Mesodermal cell (in vitro differentiated cells): Measurements from ENCODE around the gene CLN6.
"Not testable (repeated sequence)": the region's sequence is repeated elsewhere in the genome, so short reads cannot be mapped to it uniquely, and the experiment has no call there.

Experiments used
- H3K27ac ChIP-seq: 2 replicates; pipeline ENCODE4 v1.7.0; 2013; ENCODE audit warnings: mild to moderate bottlenecking, low read depth, low read length, moderate library complexity; ENCODE audit not compliant: severe bottlenecking
- H3K36me3 ChIP-seq: 2 replicates; pipeline ENCODE4 v1.7.1; 2013; ENCODE audit warnings: mild to moderate bottlenecking, low read length, moderate library complexity; ENCODE audit not compliant: control insufficient read depth, insufficient read depth
- H3K4me1 ChIP-seq: one replicate; pipeline ENCODE4 v1.7.1; 2013; ENCODE audit warnings: mild to moderate bottlenecking, low read length; ENCODE audit not compliant: insufficient read depth, control insufficient read depth, poor library complexity, severe bottlenecking
- H3K4me3 ChIP-seq: 2 replicates; pipeline ENCODE4 v1.7.0; 2013; ENCODE audit warnings: low read length, control low read depth, mild to moderate bottlenecking; ENCODE audit not compliant: insufficient read depth, poor library complexity, severe bottlenecking; ENCODE audit errors: extremely low read depth
- H3K9me3 ChIP-seq: 2 replicates; pipeline ENCODE4 v1.7.1; 2013; ENCODE audit warnings: mild to moderate bottlenecking, low read length, moderate library complexity; ENCODE audit not compliant: control insufficient read depth
- WGBS, 2 experiments: methylation state at CpG; one replicate each; pipeline ENCODE4 v1.1.5; 2013; ENCODE audit warnings: missing lambda C conversion rate in 2 of 2; ENCODE audit not compliant: insufficient coverage in 2 of 2; 5-methylcytosine and 5-hydroxymethylcytosine counted together

The CLN6 gene

DNA sequence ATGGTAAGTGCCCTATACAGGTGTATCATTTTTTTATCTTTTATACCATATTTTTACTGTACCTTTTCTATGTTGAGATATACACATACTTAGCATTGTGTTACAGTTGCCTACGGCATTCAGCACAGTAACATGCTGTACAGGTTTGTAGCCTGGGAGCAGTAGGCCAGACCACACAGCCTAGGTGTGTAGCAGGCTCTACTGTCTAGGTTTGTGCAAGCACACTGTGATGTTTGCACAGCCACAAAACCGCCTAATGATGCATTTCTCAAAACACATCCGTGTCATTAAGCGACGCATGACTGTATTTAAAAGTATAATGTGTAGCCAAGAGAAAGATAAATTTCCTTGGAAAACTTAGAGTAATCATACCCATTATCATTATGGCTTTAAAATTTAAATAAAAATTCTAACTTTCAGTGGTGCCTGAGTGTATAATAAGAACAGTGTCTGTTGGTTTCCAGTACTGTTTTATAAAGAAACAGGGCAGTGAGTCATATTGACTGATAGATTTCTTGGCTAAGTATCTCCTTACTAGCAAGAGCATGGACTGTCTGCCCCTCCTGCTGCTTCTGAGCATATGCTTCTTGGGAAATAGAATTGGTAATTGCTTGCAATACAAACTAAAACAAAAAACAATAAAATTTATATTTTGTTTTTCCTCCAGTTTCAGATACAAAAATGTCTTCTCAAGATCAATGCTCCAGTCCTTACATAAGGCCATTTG lies 42.7 kb downstream of the CLN6 start:
- Histone ChIP-seq H3K4me3 (no peak overlapping the region), H3K9me3 (no peaks in the 10 kb centered on the region), H3K36me3 (peaks cover 59% of the 10 kb centered on the region), H3K27ac (no peak overlapping the region), H3K4me1 (no peaks in the 10 kb centered on the region)
- WGBS, 2 experiments: 100% methylated on average over 1 of the region's 5 CpGs; no CpG with 5 or more reads in 1 of the 2 experiments

GRCh38 chr15:68184616-68185480 lies 44.7 kb downstream of the CLN6 start:
- peaks cover 79% of the 10 kb centered on the region for H3K36me3 ChIP-seq
- 99 to 100% methylated on average over 3 of the region's 5 CpGs for WGBS, 2 experiments

DNA sequence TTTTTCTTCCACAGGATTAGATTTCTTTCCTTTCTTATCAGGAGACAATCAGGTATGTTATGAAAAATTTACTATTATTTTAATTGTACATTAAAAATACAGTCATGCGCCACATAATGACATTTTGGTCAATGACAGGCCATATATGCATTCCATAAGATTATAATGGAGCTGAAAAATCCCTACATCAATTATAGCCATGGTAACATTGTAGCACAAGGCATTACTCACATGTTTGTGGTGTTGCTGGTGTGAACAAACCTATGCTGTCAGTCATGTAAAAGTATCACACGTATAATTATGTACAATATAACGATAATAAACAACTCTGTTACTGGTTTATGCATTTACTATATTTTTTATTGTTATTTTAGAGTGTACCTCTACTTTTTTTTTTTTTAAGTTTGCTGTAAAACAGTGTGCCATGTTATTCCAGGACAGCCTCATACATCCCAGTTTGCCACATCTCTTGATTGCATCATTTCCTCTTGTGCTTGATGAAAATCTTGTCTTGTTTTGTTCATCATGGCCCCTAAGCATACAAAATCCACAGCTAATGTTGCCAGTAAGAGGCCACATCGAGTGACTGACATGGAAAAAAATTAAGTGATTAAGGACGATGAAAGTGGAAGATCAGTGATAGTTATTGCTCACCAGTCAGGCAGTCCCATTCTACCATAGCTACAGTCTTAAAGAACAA lies 45.8 kb downstream of the CLN6 start:
- WGBS, 2 experiments: no CpG with 5 or more reads among the region's 5 CpGs
- Histone ChIP-seq H3K4me3 (no peak overlapping the region), H3K9me3 (no peaks in the 10 kb centered on the region), H3K27ac (no peak overlapping the region), H3K4me1 (no peaks in the 10 kb centered on the region), H3K36me3 (peaks cover 73% of the 10 kb centered on the region)

More at GRCh38 chr15:68184616-68185480, 44.7 kb downstream of the CLN6 start:
- H3K4me1 ChIP-seq: no peaks in the 10 kb centered on the region
- no peaks in the 10 kb centered on the region for H3K9me3 ChIP-seq
- H3K27ac ChIP-seq: no peak overlapping the region
- no peak overlapping the region for H3K4me3 ChIP-seq

GRCh38 chr15:68177742-68178141 lies 51.8 kb downstream of the CLN6 start:
- peaks cover 59% of the 10 kb centered on the region for H3K36me3 ChIP-seq
- no peaks in the 10 kb centered on the region for H3K9me3 ChIP-seq
- H3K27ac ChIP-seq: no peak overlapping the region
- no peaks in the 10 kb centered on the region for H3K4me1 ChIP-seq
- H3K4me3 ChIP-seq: no peak overlapping the region

DNA sequence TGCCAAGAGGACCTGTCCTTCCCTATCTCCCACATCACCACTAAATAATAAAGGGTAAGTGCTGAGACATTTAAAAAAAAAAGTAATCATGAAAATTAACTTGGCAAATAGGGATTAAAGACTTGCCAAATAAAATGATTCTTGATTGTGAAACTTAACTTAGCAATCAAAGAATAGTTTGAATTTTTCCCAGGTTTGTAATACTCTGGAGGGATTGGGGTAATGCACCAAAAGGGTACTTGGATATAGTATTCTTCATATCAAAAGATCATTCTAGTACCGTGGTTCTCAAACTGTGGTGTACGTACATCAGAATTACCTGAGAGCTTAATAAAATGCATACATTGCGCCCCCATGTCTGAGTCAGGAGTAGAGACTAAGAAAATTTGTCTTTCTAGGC lies 52.9 kb downstream of the CLN6 start:
- Histone ChIP-seq H3K9me3 (no peaks in the 10 kb centered on the region), H3K36me3 (peaks cover 57% of the 10 kb centered on the region), H3K4me3 (no peak overlapping the region), H3K27ac (no peak overlapping the region), H3K4me1 (no peaks in the 10 kb centered on the region)
- WGBS, 2 experiments: 100% methylated on average over 2 of the region's 3 CpGs

DNA sequence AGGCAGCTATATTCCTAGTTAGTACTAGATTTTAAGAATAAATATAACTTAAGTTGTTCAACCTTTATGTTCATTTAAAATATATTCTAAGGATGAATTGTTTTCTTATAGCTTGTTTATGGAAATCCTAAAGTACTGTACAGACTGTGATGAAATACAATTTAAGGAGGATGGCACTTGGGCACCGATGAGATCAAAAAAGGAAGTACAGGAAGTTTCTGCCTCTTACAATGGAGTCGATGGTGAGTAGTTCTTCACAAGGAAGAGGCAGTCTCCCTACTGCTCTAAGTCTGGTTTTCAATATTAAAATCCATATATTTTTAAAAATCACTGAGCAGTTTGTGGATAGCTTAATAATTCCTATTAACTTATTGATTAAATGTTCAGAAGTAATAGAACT lies 54.0 kb downstream of the CLN6 start:
- H3K36me3 ChIP-seq: peaks cover 47% of the 10 kb centered on the region

GRCh38 chr15:68173119-68173518 lies 56.4 kb downstream of the CLN6 start:
- Histone ChIP-seq H3K4me1 (no peaks in the 10 kb centered on the region), H3K27ac (no peak overlapping the region), H3K36me3 (peaks cover 44% of the 10 kb centered on the region), H3K4me3 (no peak overlapping the region), H3K9me3 (no peaks in the 10 kb centered on the region)
- 92 to 93% methylated on average over 2 to 3 of the region's 4 CpGs for WGBS, 2 experiments

More for the DNA sequence above, 54.0 kb downstream of the CLN6 start:
- H3K27ac ChIP-seq: no peak overlapping the region
- no peaks in the 10 kb centered on the region for H3K4me1 ChIP-seq
- WGBS, 2 experiments: 80% methylated on average over 1 of the region's 2 CpGs; no CpG with 5 or more reads in 1 of the 2 experiments
- H3K9me3 ChIP-seq: no peaks in the 10 kb centered on the region
- no peak overlapping the region for H3K4me3 ChIP-seq

GRCh38 chr15:68172037-68172436 lies 57.5 kb downstream of the CLN6 start:
- H3K4me1 ChIP-seq, H3K9me3 ChIP-seq, H3K27ac ChIP-seq, H3K4me3 ChIP-seq: not testable (repeated sequence)
- H3K36me3 ChIP-seq: peaks cover 37% of the 10 kb centered on the region
- no CpG with 5 or more reads among the region's 2 CpGs for WGBS, 2 experiments

DNA sequence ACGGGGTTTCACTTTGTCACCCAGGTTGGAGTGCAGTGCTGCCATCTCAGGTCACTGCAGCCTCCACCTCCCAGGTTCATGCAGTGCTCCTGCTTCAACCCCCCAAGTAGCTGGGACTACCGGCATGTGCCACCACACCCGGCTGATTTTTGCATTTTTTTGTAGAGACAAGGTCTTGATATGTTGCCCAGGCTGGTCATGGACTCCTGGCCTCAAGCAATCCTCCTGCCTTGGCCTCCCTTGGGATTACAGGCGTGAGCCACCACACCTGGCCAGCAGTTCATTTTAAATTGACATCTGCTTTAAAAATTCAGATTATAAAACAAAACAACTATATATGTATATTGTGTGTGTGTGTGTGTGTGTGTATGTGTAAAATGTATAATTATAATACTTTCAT lies 62.7 kb downstream of the CLN6 start:
- Histone ChIP-seq H3K9me3 (no peaks in the 10 kb centered on the region), H3K27ac (no peak overlapping the region), H3K4me3 (no peak overlapping the region), H3K4me1 (no peaks in the 10 kb centered on the region), H3K36me3 (peaks cover 23% of the 10 kb centered on the region)
- 80 to 90% methylated on average over 2 to 3 of the region's 4 CpGs for WGBS, 2 experiments

- no peak overlapping the region for H3K27ac ChIP-seq
- H3K36me3 ChIP-seq: peaks cover 36% of the 10 kb centered on the region
- H3K4me3 ChIP-seq: no peak overlapping the region
- H3K4me1 ChIP-seq: no peaks in the 10 kb centered on the region
- H3K9me3 ChIP-seq: no peaks in the 10 kb centered on the region
Measured at GRCh38 chr15:68163191-68163590, 66.3 kb downstream of the CLN6 start.
